OCI-LY3 (cell line): ENCODE data around the gene ILKAP.

ENCODE experiments used
- H2AFZ ChIP-seq: fragments of 200-600, 300-600 bp; shearing (Covaris generic); 2 replicates; pipeline ENCODE4 v1.6.0; 2014; ENCODE audit warnings: antibody characterized with exemption, low read depth, low read length
- H3K27ac ChIP-seq: fragments of 200-600, 300-600 bp; sonication (generic); 2 replicates; pipeline ENCODE4 v1.5.1; 2014; ENCODE audit warnings: mild to moderate bottlenecking, low read length, moderate library complexity, mixed read lengths
- H3K27me3 ChIP-seq: fragments of 200-600, 300-600 bp; sonication (generic); 2 replicates; pipeline ENCODE4 v1.6.1; 2014; ENCODE audit warnings: low read depth, low read length, mixed read lengths
- H3K36me3 ChIP-seq: fragments of 200-600, 300-600 bp; sonication (generic); replicated peaks from 2 replicates; pipeline ENCODE3; 2014; ENCODE audit warnings: low read depth, low read length, mixed read lengths
- H3K4me1 ChIP-seq: fragments of 300-600, 200-600 bp; sonication (generic); 2 replicates; pipeline ENCODE4 v1.6.1; 2014; ENCODE audit warnings: low read length, mixed read lengths
- H3K4me2 ChIP-seq: fragments of 200-600, 300-600 bp; sonication (generic); 2 replicates; pipeline ENCODE4 v1.6.1; 2014; ENCODE audit warnings: low read length, mixed read lengths
- H3K4me3 ChIP-seq: fragments of 300-600, 200-600 bp; sonication (generic); 2 replicates; pipeline ENCODE4 v1.5.1; 2014; ENCODE audit warnings: antibody characterized with exemption, mild to moderate bottlenecking, low read length, moderate library complexity
- H3K79me2 ChIP-seq: fragments of 300-600, 200-600 bp; shearing (Covaris generic); 2 replicates; pipeline ENCODE4 v1.6.1; 2014; ENCODE audit warnings: mild to moderate bottlenecking, low read length, mixed read lengths
- H3K9ac ChIP-seq: fragments of 300-600, 200-600 bp; shearing (Covaris generic); 2 replicates; pipeline ENCODE4 v1.6.0; 2014; ENCODE audit warnings: mild to moderate bottlenecking, low read length, moderate library complexity
- H3K9me3 ChIP-seq: fragments of 200-600, 300-600 bp; shearing (Covaris generic); 2 replicates; pipeline ENCODE4 v1.6.1; 2014; ENCODE audit warnings: low read length, mixed read lengths; ENCODE audit not compliant: insufficient read depth
- H4K20me1 ChIP-seq: fragments of 200-600, 300-600 bp; sonication (generic); 2 replicates; pipeline ENCODE4 v1.6.1; 2016; ENCODE audit warnings: low read length, mixed read lengths; ENCODE audit not compliant: insufficient read depth
- CTCF ChIP-seq: fragments of 200-600, 300-600 bp; sonication (generic); IDR thresholded peaks from 2 replicates; pipeline ENCODE4 v1.5.1; 2014; ENCODE audit warnings: antibody characterized with exemption, low read length, low read depth
- EZH2phosphoT487 ChIP-seq: fragments of 200-600 bp; shearing (Covaris generic); IDR thresholded peaks from 2 replicates; pipeline ENCODE4 v1.6.1; 2018; ENCODE audit warnings: antibody characterized with exemption, mixed run types, low read depth

The ILKAP gene

GRCh38 chr2:238187618-238188548 lies 15.6 kb downstream of the ILKAP start:
- Histone ChIP-seq H3K4me3 (no peak overlapping the region), H3K4me2 (no peak overlapping the region), H3K36me3 (peaks cover 32% of the 10 kb centered on the region), H3K9ac (no peak overlapping the region), H3K9me3 (no peaks in the 10 kb centered on the region), H3K79me2 (no peaks in the 10 kb centered on the region), H3K27me3 (no peaks in the 10 kb centered on the region), H3K4me1 (no peaks in the 10 kb centered on the region), H4K20me1 (no peaks in the 10 kb centered on the region), H3K27ac (no peak overlapping the region), H2AFZ (no peak overlapping the region)
- TF ChIP-seq EZH2phosphoT487 (no peak), CTCF (no peak)

DNA sequence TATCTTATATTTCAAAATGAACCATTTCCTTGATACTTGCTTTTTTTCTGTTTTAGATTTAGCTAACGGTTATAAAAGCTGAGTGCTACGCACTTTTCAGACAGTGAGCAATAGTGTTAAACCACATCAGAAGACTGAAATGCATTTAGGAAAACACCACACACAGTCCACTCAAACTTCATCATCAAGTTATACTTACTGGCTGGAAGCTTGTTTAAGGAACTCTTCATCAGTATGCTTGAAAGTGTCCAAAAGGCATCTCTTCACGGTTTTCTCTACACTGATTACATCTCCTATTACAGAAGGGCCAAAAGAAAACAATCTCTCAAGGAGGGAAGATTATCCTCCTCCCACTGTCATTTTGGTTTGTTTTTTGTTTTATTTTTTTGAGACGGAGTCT lies 19.7 kb downstream of the ILKAP start:
- Histone ChIP-seq H3K27me3 (no peaks in the 10 kb centered on the region), H2AFZ (no peak overlapping the region), H3K79me2 (no peaks in the 10 kb centered on the region), H3K9ac (no peak overlapping the region), H3K4me1 (no peaks in the 10 kb centered on the region), H3K4me3 (no peak overlapping the region), H3K36me3 (peaks cover 46% of the 10 kb centered on the region), H3K4me2 (no peak overlapping the region), H4K20me1 (no peaks in the 10 kb centered on the region), H3K27ac (no peak overlapping the region), H3K9me3 (no peaks in the 10 kb centered on the region)
- TF ChIP-seq CTCF, result no peak
- TF ChIP-seq EZH2phosphoT487, result no peak

GRCh38 chr2:238182362-238182761 lies 21.1 kb downstream of the ILKAP start:
- no peaks in the 10 kb centered on the region for H4K20me1 ChIP-seq
- H3K79me2 ChIP-seq, result no peaks in the 10 kb centered on the region
- peaks cover 41% of the 10 kb centered on the region for H3K36me3 ChIP-seq
- H3K9me3 ChIP-seq, result no peaks in the 10 kb centered on the region
- no peak overlapping the region for H2AFZ ChIP-seq
- no peak overlapping the region for H3K27ac ChIP-seq
- no peaks in the 10 kb centered on the region for H3K4me1 ChIP-seq
- H3K9ac ChIP-seq, result no peak overlapping the region
- no peak for TF ChIP-seq EZH2phosphoT487
- H3K27me3 ChIP-seq, result no peaks in the 10 kb centered on the region
- H3K4me3 ChIP-seq, result no peak overlapping the region
- no peak overlapping the region for H3K4me2 ChIP-seq

DNA sequence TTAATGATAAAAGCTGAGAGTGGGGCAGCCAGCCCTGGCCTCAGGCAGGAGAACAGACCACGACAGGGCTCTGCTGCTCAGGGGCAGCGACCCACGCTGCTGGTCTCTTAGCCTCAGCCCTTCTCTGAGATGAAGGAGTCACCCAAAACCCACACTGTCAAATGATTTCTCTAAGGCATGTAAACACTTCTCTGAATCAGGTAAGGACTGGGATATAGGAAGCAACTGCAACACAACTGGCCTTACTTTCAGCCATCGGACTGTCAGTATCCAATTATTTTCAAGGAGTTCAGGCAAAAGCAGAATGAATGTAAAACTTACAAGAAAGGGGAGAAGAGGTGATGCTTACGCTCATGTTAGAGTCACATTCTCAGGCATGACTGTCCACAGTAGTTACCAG lies 22.9 kb downstream of the ILKAP start:
- H3K27me3 ChIP-seq, result no peaks in the 10 kb centered on the region
- H3K4me2 ChIP-seq, result no peak overlapping the region
- H3K4me3 ChIP-seq, result no peak overlapping the region
- TF ChIP-seq EZH2phosphoT487, result no peak
- TF ChIP-seq CTCF, result no peak
- H4K20me1 ChIP-seq, result no peaks in the 10 kb centered on the region
- no peak overlapping the region for H3K27ac ChIP-seq
- peaks cover 41% of the 10 kb centered on the region for H3K36me3 ChIP-seq
- no peaks in the 10 kb centered on the region for H3K4me1 ChIP-seq
- no peak overlapping the region for H3K9ac ChIP-seq
- no peak overlapping the region for H2AFZ ChIP-seq
- no peaks in the 10 kb centered on the region for H3K9me3 ChIP-seq
- no peaks in the 10 kb centered on the region for H3K79me2 ChIP-seq
